Stimulated activated CD4-positive, alpha-beta T cell treated with anti-CD3 and anti-CD28 coated beads, TNF-alpha, amount 100 ng/mL, for 48 hours (primary cell): ENCODE results near the gene RAB24.
"Not testable (repeated sequence)": the region's sequence is repeated elsewhere in the genome, so short reads cannot be mapped to it uniquely, and the experiment has no call there.

Experiments
- DNase-seq, 3 donors: peaks; one replicate each; pipeline ENCODE4 v3.0.0-alpha.2; 2020; ENCODE audit warnings: low read depth in 3 of 3

The RAB24 gene

GRCh38 chr5:177311723-177312648 lies 8.5 kb upstream of the RAB24 start, which contains the start of gene MXD3:
MXD3 (minus strand) TSS chr5:177311898; CDS start chr5:177311830, 68 bp downstream.
- peak; percentile 97 to 98 (median 98) for DNase-seq

GRCh38 chr5:177311392-177311722 lies 7.8 kb upstream of the RAB24 start:
- DNase-seq = no peak

- DNase-seq = no peak
These were observed 7.4 kb upstream of the RAB24 start for GRCh38 chr5:177310757-177311391.

DNA sequence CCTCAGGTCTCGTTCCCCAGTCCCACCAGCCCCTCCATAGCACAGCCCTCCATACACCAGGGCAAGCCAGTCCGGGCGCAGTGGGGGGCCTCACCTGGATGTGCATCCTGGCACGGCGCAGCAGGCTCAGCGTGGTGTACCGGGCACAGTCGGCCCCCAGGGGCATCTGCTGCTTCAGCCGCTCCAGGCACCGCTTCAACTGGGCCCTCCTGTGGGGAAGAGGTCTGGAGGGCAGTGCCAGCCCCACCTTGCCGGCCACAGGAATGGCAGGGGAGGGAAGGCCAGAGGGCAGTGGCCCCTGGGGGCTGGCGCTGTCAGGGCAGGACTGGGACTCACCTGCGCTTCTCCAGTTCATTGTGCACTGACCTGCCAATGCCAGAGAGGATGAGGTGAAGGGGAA lies 6.8 kb upstream of the RAB24 start:
- DNase-seq = no peak

DNA sequence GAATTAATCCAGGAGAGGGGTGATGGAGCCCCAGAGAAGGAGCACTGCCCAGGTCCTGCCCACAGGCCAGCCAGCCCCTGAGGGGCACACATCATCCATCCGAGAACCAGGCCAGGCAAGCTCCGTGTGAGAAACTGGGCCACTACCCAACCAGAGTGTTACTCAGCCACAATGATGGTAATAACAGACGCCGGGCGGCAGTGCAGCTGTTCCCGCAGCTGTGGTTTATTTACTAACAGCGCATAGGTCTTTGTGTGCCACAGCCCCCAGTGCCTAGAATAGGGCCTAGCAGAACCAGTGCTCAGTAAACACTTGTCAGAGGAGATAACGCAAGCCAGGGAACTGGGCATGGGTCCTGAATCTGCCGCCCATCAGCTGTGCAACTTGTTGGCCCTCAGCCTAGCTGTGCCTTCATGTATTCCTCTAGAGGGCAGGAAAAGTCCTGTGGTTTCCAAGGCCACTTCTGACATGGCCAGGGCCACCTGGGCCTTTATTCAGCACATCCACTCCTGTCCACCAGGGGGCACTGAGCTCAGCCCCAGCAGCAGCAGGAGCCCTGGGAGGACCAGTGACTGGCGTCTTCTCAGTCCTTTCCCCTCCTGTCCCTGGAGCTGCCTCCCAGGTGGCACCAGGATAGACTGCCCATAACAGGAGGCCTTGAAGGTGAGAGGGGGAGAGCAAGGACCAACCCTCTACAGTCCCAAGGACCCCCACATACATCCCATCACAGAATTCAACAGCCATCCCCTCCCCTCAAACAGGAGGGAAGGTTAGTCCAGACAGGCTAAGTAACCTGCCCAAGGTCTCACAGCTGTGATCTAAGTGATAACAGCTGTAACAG lies 6.1 kb upstream of the RAB24 start:
- peak; percentile 60 to 66 (median 66) for DNase-seq

- no peak for DNase-seq
These were observed 5.2 kb upstream of the RAB24 start for GRCh38 chr5:177308740-177309139.

GRCh38 chr5:177307544-177308363 lies 4.2 kb upstream of the RAB24 start:
- no peak for DNase-seq

- no peak for DNase-seq
These were observed 3.4 kb upstream of the RAB24 start for GRCh38 chr5:177306674-177307543.

GRCh38 chr5:177306103-177306640 lies 2.7 kb upstream of the RAB24 start:
- not testable (repeated sequence) for DNase-seq

DNA sequence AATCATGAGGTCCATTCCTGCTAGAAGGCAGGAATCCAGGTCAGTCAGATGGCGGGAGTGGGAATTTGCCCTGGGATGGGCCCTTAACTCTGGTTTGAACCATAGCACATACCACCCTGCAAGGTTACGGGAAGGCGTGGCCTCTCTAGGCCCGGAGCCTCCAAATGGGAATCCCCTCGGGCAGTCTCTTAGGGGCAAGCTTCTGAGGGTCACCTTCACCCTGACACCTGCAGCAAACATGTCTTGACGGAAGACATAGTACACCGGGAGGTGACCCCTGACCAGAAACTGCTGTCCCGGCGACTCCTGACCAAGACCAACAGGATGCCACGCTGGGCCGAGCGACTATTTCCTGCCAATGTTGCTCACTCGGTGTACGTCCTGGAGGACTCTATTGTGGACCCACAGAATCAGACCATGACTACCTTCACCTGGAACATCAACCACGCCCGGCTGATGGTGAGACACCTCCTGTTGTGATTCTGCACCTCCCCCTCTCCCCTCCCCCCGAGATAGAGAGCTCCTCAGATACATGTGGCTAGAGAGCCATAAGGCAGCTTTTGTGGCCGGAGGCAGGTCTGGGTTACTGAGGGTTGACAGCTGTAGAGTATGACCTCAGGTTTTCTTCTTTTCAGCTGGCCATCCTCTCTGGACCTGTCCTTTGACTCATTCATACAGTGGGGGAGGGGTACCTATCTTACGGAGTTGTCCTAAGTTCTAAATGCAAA lies 1.0 kb upstream of the RAB24 start:
- no peak for DNase-seq

DNA sequence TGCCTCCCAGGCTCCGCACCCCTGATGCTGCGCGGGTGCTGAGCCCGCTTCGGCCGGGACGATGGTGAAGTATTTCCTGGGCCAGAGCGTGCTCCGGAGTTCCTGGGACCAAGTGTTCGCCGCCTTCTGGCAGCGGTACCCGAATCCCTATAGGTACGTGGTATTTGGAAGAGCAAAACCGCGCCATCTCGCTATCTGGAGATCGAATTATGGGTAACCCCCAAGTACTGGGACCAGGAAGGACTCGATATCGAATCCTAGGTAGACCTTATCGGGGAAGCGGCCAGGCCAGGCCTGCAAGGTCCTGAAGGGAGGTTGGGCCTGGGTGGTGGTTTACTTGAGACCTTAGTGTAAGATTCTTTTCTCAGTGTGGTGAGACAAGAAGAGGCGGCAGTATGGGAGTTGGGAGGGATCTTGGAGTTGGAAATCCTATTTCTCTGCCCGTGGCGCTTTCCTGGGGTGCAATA lies 439 bp upstream of the RAB24 start:
- DNase-seq = no peak

- DNase-seq = no peak
These were observed 987 bp downstream of the RAB24 start for GRCh38 chr5:177302354-177303110.

- no peak for DNase-seq
These were observed 1.9 kb downstream of the RAB24 start for GRCh38 chr5:177301503-177302165.

DNA sequence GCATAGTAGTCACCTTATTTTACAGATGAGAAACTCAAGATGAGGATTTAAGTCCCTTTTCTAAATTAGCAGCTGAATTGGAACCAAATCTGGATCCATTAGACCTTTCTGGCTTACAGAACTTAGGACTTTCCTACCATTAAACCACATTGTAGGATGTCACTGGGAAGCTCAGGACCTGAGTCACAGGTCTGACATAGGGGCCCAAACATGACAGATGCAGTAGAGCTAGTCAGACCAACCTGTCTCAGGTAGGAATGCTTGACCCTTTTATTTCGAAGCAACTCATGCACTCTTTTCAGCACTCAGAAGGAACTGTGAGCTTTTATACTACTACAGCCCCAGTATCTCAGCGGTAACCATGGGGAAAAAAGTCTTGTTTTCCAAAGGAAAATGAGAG lies 2.6 kb downstream of the RAB24 start:
- DNase-seq = no peak

GRCh38 chr5:177300236-177300880 lies 3.2 kb downstream of the RAB24 start:
- DNase-seq = no peak

GRCh38 chr5:177299697-177300096 lies 3.8 kb downstream of the RAB24 start:
- no peak for DNase-seq

- no peak for DNase-seq
These were observed 5.6 kb downstream of the RAB24 start for GRCh38 chr5:177297922-177298321.
